Stimulated activated naive CD4-positive, alpha-beta T cell (primary cell): ENCODE measurements around the gene CDC25A.
A peak's percentile ranks its signal among the peaks of the same experiment; 100 is the strongest.

Experiments
- DNase-seq, 6 experiments: peaks; one replicate each; lab custom pipeline; 2025; lab: John Stamatoyannopoulos, UW

The CDC25A gene

GRCh38 chr3:48194446-48195071 is 6.3 kb upstream of the CDC25A start:
- DNase-seq = no peak

GRCh38 chr3:48190911-48191310 is 2.7 kb upstream of the CDC25A start:
- no peak for DNase-seq

- no peak for DNase-seq
These were observed 1.1 kb upstream of the CDC25A start for GRCh38 chr3:48189321-48189720.

GRCh38 chr3:48187579-48188265 is 495 bp downstream of the CDC25A start:
- DNase-seq = peak in 1 of 6 experiments; percentile 44

- DNase-seq = no peak
These were observed 977 bp downstream of the CDC25A start for GRCh38 chr3:48187301-48187578.

GRCh38 chr3:48186631-48187300 is 1.5 kb downstream of the CDC25A start:
- DNase-seq = no peak

- no peak for DNase-seq
These were observed 3.1 kb downstream of the CDC25A start for GRCh38 chr3:48185129-48185528.

- DNase-seq = no peak
These were observed 3.9 kb downstream of the CDC25A start for GRCh38 chr3:48184299-48184698.

- DNase-seq = no peak
These were observed 7.5 kb downstream of the CDC25A start for GRCh38 chr3:48180531-48181253.

GRCh38 chr3:48180021-48180420 is 8.2 kb downstream of the CDC25A start:
- no peak for DNase-seq

- DNase-seq = no peak
These were observed 10.1 kb downstream of the CDC25A start for GRCh38 chr3:48178072-48178471.

GRCh38 chr3:48157950-48158376 is 30.3 kb downstream of the CDC25A start:
- peak in 3 of 6 experiments; percentile 0 to 16 (median 4) for DNase-seq

- DNase-seq = no peak
These were observed 30.9 kb downstream of the CDC25A start for GRCh38 chr3:48157202-48157840.

- no peak for DNase-seq
These were observed 32.1 kb downstream of the CDC25A start for GRCh38 chr3:48156163-48156562.

- DNase-seq = no peak
These were observed 33.1 kb downstream of the CDC25A start for GRCh38 chr3:48155122-48155521.

GRCh38 chr3:48151807-48152427 is 36.3 kb downstream of the CDC25A start:
- DNase-seq = no peak

GRCh38 chr3:48151058-48151806 is 37.0 kb downstream of the CDC25A start:
- peak in 5 of 6 experiments; percentile 2 to 20 (median 11) for DNase-seq

- DNase-seq = no peak
These were observed 44.2 kb downstream of the CDC25A start for GRCh38 chr3:48143992-48144391.

GRCh38 chr3:48143567-48143966 is 44.6 kb downstream of the CDC25A start:
- DNase-seq = no peak

GRCh38 chr3:48142316-48142870 is 45.8 kb downstream of the CDC25A start:
- DNase-seq = no peak
